Right lung (tissue), 5 donors: Measurements from ENCODE around the gene SASH1. TPM values are rescaled to one million over a fixed set of nuclear protein-coding genes. Genes with fewer than 3 reads are reported as not detected.

Source experiments
- DNase-seq, 2 donors: peaks; one replicate each; pipeline ENCODE4 v3.0.0-alpha.2; 2013
- polyA plus RNA-seq, 5 donors: library from polyadenylated mRNA; unstranded; fragments of 120-200 nt; gene quantifications; one replicate each; pipeline versions ENCODE4 v1.2.1 to v1.2.3, GENCODE V29; 2013; ENCODE audit warnings: inconsistent platforms in 1 of 5, low replicate concordance in 1 of 5; ENCODE audit not compliant: insufficient read length in 5 of 5, insufficient read depth in 1 of 5

Gene SASH1
- polyA plus RNA-seq, 5 donors, result 25.2 to 34.2 (median 31.2) TPM

GRCh38 chr6:148518511-148519156 is 176.0 kb downstream of the SASH1 start:
- no peak for DNase-seq

DNA sequence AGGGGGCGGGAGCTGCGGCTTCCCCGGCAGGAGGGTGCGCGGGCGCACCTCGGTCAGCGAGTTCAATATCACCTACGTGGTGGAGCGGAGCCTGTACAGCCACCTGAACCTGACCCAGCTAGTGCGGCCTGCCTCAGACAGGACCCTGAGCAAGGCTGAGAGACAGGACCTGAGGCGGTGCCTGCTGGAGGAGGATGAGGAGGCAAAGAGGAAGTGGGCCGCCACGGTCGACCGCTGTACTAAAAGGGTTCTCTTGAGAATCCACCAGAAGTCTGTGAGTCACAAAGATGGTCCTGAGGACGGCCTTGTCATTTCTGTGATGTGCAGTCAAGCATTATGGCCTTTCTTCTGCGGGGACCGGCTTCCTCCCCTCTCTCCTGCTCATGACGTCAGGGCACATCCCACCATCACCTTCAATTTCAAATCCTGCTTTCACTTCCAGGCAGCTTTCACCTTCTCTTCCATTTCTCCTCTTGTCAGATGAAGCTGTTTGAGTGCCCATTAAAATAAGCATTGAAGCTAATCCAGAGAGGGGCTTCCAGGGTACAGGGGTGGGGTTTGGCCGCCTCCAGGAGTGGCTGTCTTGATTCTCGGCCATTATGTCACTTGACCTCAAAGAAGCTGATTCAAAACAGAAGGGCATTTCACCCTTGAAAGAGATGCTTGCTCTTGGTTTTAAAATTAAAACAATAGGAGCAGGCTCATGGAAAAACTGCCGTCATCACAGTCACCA is 177.6 kb downstream of the SASH1 start:
- DNase-seq, result no peak

GRCh38 chr6:148521158-148521557 is 178.5 kb downstream of the SASH1 start:
- DNase-seq, result no peak

- DNase-seq, result no peak
These were observed 178.9 kb downstream of the SASH1 start for GRCh38 chr6:148521586-148521985.

GRCh38 chr6:148523048-148523447 is 180.4 kb downstream of the SASH1 start:
- DNase-seq, result no peak

- no peak for DNase-seq
These were observed 180.9 kb downstream of the SASH1 start for GRCh38 chr6:148523551-148523950.

DNA sequence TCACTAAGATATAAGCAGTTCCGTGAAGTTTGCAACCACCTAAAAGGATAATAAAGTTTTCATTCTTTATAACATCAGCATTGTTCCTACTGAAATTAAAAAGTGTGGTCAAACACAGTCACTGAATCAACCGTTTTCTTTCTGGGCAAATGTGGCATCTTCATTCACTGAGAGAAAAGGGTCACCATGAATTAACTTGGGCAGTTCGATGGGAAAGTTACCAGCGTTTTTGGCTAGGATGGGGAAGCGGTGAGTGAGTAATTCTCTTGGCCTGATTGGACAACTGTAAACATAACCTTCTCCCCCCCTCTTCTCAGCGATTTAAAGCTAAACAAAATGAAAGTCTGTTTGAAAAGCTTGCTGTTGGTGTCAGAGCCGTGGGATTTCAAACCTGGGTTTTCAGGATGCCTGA is 181.8 kb downstream of the SASH1 start:
- DNase-seq, result no peak

DNA sequence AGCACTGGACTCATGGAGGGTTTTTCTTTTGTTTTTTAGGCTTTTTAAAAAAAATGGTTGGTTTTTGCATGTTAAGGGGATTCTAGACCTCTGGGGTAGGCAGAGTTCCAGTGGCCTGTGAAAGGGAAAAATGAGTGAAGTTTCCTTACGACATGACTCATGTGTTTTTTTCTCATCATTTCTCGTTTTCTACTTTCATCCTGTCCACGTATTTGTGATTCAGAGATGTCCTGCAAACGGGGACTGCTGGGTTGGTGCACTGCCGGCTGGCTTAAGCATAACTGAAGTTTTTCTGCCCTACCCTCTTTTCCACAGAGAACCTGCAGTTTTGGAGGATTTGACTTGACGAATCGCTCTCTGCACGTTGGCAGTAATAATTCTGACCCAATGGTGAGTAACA is 182.3 kb downstream of the SASH1 start:
- DNase-seq, result no peak

DNA sequence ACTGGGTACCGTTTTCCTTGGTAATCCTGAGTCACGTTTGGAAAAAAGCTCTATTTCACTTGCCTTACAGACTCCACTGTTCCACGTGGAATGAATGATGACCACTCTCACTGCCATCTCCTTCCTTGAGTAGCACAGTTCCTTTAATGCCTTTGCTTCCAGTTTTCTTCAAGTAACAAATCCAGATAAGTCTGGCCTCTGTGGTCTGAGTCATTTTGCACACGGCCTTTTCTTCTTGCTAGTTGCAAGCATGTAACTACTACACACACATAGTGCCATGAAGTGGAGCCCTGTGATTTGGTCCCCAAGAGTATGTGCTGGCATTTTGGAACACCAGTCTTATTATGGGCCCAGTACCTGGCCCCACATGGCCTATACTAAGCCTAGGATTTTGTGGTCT is 182.8 kb downstream of the SASH1 start:
- DNase-seq, result no peak

- DNase-seq, result no peak
These were observed 183.5 kb downstream of the SASH1 start for GRCh38 chr6:148526145-148526544.

DNA sequence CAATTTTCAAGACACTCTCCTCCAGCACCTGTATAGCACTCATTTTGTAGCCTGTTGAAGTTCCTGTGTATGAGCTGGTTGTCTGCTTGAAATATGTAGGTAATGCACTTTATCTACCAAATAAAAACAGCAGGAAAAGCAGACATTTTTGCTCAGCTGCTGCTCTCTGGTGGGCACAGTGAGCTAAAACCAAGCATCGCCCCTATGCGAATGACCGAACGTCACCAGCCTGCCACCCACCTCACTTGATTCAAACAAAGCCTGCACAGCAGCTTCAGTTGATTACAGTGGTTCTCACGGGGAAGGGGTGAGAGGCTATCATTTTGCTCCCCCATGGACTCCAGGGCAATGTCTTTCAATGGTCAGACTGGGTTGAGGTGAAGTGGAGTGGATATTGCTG is 185.7 kb downstream of the SASH1 start:
- DNase-seq, result no peak

GRCh38 chr6:148529010-148529409 is 186.4 kb downstream of the SASH1 start:
- DNase-seq, result no peak

DNA sequence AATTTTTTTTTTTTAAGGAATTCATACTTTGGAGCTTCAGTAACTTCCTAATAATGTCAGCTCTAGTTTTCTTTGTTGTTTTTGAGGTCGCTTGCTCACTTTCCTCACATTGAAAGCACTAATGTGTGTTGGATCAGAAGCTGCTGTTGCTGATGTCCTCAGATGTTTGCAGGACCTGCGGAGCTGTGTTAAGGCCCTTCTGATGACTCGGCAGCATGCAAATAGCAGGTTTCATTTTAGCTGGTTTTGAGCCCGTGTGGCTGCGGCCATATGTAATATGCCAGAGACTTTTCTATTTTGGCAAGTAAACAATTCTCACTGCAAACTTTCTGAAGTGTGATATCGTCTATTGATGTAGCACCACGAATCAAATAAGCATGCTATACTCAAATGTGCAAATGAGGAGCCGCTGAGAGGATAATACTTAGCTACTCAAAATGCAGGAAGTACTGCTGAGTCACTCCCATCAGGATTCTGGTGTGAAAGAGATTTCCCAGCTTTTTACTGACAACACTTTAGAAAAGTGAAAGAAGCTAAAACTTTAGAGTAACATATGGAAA is 187.8 kb downstream of the SASH1 start:
- DNase-seq, result peak; percentile 87 to 92

- no peak for DNase-seq
These were observed 188.3 kb downstream of the SASH1 start for GRCh38 chr6:148530976-148531375.

DNA sequence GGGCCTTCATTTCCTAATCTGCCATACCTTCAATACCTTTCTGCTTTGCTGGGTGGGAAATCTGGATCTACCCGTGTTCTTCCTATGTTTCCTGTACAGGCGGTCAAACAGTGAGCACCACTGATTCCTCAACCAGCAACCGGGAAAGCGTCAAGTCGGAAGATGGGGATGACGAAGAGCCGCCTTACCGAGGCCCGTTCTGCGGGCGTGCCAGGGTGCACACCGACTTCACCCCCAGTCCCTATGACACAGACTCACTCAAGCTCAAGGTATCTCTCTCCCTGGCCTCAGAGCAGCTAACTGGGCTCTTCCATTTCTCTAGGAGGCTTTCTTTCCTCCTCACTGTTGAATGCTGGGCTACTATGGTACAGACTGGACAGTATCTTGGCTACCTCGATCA is 190.1 kb downstream of the SASH1 start:
- DNase-seq, result no peak

DNA sequence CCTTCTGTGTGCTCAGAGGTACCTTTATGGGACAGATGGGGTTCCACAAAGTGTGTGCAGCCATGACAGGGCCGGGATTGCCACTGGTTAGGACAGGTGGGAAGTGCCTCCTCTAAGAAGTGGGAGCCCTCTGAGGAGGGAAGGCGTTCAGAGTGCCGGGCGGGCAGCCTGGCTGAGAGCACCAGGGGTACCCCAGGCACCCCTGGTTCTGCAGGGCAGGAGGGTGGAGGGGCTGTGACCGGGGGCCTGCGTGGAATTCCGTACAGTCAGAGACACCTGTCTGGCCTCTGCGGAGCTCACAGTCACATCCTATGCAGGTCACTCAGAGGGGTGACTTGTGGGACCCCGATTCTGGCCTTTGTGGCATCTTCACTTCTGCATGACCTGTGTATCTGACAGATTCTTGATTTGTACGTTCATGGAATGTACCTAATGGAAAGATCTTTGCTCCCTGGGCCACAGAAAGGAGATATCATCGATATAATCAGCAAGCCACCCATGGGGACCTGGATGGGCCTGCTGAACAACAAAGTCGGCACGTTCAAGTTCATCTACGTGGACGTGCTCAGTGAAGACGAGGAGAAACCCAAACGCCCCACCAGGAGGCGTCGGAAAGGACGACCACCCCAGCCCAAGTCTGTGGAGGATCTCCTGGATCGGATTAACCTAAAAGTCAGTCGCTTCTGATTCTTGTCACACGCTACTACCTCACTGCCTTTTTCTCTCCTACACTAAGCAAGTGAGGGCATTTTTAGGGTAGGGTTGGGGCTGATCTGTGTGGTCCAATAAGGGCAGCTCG is 190.9 kb downstream of the SASH1 start:
- DNase-seq, result no peak

GRCh38 chr6:148534871-148535270 is 192.2 kb downstream of the SASH1 start:
- no peak for DNase-seq

- DNase-seq, result no peak
These were observed 192.7 kb downstream of the SASH1 start for GRCh38 chr6:148535381-148535780.

DNA sequence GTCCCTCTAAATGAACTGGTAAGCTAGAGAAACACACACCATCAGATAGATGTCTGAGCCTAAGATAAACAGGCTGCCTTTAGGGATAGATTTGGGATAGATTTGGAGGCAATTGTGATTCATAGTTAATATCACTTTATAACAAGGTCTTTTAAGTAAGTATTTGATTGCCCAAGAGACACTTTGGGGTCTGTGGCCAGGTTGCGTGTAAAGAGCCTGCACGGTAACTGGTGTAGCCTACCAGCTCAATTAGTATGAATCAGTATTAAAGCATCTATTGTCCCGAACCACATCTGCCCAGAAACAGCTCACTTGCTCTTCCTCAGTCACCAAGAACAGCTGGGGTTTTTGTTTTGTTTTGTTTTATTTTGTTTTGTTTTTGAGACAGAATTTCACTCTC is 193.3 kb downstream of the SASH1 start:
- no peak for DNase-seq

DNA sequence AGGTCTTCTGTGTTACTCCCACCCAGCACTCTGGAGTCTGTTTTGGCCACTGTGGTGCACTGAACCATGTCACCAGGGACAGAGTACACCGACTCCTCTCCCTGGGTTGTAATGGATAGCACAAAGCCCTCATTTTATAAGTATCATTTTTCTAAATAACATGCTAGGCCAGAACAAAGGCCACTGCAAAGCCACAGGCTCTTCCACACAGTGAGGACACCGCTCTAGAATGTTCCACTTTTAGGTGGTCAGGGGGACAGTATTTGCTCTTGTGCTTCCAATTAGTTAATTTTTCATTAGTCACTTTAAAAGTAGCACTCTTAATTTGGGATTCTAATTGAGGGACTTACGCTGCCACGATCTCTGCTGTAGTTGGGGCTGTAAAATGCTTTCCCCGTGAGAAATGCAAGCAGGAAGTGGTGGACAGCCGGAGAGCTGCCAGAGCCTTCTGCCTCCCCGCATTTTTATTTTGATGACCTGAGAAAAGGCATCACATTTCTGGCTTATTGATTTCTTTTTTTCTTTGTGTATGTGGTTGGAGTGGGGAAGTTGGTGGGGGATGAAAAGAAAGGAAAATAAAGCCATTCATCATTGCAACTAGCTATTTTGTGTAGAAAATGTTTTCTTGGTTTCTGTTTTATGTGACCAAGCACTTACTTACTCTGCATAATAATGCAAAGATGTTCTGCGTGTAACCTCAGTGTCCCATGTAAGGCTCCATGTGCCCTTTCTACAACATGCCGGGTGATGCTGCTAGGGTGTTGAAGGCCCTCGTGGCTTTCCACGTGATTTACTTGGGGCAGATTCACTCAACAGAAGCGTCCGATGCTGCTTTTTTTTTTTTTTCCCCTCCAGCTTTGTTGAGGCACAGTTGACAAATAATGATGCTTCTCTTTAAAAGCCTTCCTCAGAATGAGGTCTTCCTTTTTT is 195.9 kb downstream of the SASH1 start:
- peak; percentile 55 to 66 for DNase-seq

GRCh38 chr6:148543540-148543939 is 200.9 kb downstream of the SASH1 start:
- DNase-seq, result no peak
